GM23338 (cell line): Measurements from ENCODE around the gene ADCYAP1R1.

Experiments used
- EZH2 ChIP-seq: fragments of 200-600 bp; sonication (generic); IDR thresholded peaks from one replicate; pipeline ENCODE4 v1.8.0; 2017; ENCODE audit warnings: antibody characterized with exemption, mild to moderate bottlenecking, low read depth; ENCODE audit not compliant: unreplicated experiment
- EZH2phosphoT487 ChIP-seq: fragments of 200-600 bp; sonication (generic); IDR thresholded peaks from one replicate; pipeline ENCODE4 v1.8.1; 2018; ENCODE audit warnings: antibody characterized with exemption; ENCODE audit not compliant: unreplicated experiment
- NANOG ChIP-seq: IDR thresholded peaks from 2 replicates; pipeline ENCODE4 v1.6.1; 2016; ENCODE audit warnings: antibody characterized with exemption, borderline replicate concordance
- POLR2AphosphoS5 ChIP-seq: IDR thresholded peaks from 2 replicates; pipeline ENCODE4 v1.6.1; 2016; ENCODE audit warnings: antibody characterized with exemption, low read depth
- ZNF114 ChIP-seq: fragments of 250-450 bp; sonication (Bioruptor Pico); IDR thresholded peaks from 2 replicates; pipeline ENCODE4 v1.5.0; 2020; ENCODE audit warnings: mild to moderate bottlenecking, moderate library complexity
- TF ChIP-seq, protein P1 (sequence below), 2 experiments: fragments of 200-600 bp in 1 of 2; sonication (generic) in 1 of 2; conservative IDR thresholded peaks; 2 replicates each; pipeline versions ENCODE4 v1.5.1 to v1.6.1; 2016 to 2017; ENCODE audit warnings: antibody characterized with exemption in 2 of 2, low read depth in 2 of 2, mild to moderate bottlenecking in 2 of 2, moderate library complexity in 1 of 2
- TF ChIP-seq, protein P2 (sequence below): fragments of 250-450 bp; sonication (Bioruptor Pico); IDR thresholded peaks from 2 replicates; pipeline ENCODE4 v1.5.0; 2020; ENCODE audit warnings: mild to moderate bottlenecking, moderate library complexity
- TF ChIP-seq, protein P3 (sequence below): IDR thresholded peaks from one replicate; pipeline ENCODE4 v1.6.1; 2018; ENCODE audit warnings: antibody characterized with exemption; ENCODE audit not compliant: unreplicated experiment

DNA sequence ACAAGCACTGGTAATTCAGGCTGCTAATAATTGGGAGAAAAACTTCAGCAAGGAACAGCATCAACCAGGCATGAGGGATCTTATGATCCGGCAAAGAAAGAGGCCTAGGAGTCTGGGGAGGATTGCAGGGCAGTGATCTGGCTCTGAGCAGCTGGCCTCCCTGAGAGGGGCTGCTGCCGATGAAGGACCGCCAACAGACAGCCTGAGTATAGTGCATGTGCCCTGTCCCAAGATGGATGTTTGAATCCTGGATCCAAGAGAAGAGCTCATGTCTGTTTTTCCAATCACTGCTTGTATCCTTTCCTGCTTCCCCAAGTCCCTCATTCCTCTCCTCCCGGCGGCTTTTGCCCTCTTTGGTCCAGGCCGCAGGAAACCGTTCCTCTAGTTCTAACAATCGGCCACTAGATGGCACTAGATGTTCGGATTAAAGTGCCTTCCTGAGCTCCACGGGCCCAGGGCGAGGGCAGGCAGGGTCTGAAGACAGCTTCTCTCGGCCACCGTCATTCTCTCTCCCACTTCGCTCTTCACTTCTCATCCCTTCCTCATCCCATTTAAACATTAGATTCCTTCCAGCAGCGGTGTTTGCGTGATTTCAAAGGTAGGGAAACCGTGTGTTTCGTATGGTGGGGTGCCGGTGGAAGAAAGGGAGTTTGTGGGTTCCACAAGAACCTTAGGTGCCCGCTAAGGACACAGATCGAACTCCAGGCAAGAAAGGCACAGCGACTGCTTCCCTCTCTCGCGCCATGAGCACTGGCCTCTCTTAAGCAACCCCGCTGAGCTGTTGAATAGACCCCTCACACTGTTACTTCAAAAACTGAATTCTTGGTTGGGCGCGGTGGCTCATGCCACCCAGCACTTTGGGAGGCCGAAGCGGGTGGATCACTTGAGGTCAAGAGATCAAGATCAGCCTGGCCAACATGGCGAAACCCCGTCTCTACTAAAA is 82.4 kb downstream of the ADCYAP1R1 start:
- TF ChIP-seq, protein P1, sequence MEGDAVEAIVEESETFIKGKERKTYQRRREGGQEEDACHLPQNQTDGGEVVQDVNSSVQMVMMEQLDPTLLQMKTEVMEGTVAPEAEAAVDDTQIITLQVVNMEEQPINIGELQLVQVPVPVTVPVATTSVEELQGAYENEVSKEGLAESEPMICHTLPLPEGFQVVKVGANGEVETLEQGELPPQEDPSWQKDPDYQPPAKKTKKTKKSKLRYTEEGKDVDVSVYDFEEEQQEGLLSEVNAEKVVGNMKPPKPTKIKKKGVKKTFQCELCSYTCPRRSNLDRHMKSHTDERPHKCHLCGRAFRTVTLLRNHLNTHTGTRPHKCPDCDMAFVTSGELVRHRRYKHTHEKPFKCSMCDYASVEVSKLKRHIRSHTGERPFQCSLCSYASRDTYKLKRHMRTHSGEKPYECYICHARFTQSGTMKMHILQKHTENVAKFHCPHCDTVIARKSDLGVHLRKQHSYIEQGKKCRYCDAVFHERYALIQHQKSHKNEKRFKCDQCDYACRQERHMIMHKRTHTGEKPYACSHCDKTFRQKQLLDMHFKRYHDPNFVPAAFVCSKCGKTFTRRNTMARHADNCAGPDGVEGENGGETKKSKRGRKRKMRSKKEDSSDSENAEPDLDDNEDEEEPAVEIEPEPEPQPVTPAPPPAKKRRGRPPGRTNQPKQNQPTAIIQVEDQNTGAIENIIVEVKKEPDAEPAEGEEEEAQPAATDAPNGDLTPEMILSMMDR (conservative IDR thresholded peaks at IDR 0.05; ENCODE audit: low read depth in 2 of 2): peak; percentile 87 to 93
- TF ChIP-seq, protein P2, sequence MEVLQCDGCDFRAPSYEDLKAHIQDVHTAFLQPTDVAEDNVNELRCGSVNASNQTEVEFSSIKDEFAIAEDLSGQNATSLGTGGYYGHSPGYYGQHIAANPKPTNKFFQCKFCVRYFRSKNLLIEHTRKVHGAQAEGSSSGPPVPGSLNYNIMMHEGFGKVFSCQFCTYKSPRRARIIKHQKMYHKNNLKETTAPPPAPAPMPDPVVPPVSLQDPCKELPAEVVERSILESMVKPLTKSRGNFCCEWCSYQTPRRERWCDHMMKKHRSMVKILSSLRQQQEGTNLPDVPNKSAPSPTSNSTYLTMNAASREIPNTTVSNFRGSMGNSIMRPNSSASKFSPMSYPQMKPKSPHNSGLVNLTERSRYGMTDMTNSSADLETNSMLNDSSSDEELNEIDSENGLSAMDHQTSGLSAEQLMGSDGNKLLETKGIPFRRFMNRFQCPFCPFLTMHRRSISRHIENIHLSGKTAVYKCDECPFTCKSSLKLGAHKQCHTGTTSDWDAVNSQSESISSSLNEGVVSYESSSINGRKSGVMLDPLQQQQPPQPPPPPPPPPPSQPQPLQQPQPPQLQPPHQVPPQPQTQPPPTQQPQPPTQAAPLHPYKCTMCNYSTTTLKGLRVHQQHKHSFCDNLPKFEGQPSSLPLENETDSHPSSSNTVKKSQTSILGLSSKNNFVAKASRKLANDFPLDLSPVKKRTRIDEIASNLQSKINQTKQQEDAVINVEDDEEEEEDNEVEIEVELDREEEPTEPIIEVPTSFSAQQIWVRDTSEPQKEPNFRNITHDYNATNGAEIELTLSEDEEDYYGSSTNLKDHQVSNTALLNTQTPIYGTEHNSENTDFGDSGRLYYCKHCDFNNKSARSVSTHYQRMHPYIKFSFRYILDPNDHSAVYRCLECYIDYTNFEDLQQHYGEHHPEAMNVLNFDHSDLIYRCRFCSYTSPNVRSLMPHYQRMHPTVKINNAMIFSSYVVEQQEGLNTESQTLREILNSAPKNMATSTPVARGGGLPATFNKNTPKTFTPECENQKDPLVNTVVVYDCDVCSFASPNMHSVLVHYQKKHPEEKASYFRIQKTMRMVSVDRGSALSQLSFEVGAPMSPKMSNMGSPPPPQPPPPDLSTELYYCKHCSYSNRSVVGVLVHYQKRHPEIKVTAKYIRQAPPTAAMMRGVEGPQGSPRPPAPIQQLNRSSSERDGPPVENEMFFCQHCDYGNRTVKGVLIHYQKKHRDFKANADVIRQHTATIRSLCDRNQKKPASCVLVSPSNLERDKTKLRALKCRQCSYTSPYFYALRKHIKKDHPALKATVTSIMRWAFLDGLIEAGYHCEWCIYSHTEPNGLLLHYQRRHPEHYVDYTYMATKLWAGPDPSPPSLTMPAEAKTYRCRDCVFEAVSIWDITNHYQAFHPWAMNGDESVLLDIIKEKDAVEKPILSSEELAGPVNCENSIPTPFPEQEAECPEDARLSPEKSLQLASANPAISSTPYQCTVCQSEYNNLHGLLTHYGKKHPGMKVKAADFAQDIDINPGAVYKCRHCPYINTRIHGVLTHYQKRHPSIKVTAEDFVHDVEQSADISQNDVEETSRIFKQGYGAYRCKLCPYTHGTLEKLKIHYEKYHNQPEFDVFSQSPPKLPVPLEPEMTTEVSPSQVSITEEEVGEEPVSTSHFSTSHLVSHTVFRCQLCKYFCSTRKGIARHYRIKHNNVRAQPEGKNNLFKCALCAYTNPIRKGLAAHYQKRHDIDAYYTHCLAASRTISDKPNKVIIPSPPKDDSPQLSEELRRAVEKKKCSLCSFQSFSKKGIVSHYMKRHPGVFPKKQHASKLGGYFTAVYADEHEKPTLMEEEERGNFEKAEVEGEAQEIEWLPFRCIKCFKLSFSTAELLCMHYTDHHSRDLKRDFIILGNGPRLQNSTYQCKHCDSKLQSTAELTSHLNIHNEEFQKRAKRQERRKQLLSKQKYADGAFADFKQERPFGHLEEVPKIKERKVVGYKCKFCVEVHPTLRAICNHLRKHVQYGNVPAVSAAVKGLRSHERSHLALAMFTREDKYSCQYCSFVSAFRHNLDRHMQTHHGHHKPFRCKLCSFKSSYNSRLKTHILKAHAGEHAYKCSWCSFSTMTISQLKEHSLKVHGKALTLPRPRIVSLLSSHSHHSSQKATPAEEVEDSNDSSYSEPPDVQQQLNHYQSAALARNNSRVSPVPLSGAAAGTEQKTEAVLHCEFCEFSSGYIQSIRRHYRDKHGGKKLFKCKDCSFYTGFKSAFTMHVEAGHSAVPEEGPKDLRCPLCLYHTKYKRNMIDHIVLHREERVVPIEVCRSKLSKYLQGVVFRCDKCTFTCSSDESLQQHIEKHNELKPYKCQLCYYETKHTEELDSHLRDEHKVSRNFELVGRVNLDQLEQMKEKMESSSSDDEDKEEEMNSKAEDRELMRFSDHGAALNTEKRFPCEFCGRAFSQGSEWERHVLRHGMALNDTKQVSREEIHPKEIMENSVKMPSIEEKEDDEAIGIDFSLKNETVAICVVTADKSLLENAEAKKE (CRISPR knock-in tag): no peak
- TF ChIP-seq ZNF114: no peak
- TF ChIP-seq NANOG: no peak
- no peak for TF ChIP-seq EZH2
- no peak for TF ChIP-seq EZH2phosphoT487
- no peak for TF ChIP-seq POLR2AphosphoS5
- TF ChIP-seq, protein P3, sequence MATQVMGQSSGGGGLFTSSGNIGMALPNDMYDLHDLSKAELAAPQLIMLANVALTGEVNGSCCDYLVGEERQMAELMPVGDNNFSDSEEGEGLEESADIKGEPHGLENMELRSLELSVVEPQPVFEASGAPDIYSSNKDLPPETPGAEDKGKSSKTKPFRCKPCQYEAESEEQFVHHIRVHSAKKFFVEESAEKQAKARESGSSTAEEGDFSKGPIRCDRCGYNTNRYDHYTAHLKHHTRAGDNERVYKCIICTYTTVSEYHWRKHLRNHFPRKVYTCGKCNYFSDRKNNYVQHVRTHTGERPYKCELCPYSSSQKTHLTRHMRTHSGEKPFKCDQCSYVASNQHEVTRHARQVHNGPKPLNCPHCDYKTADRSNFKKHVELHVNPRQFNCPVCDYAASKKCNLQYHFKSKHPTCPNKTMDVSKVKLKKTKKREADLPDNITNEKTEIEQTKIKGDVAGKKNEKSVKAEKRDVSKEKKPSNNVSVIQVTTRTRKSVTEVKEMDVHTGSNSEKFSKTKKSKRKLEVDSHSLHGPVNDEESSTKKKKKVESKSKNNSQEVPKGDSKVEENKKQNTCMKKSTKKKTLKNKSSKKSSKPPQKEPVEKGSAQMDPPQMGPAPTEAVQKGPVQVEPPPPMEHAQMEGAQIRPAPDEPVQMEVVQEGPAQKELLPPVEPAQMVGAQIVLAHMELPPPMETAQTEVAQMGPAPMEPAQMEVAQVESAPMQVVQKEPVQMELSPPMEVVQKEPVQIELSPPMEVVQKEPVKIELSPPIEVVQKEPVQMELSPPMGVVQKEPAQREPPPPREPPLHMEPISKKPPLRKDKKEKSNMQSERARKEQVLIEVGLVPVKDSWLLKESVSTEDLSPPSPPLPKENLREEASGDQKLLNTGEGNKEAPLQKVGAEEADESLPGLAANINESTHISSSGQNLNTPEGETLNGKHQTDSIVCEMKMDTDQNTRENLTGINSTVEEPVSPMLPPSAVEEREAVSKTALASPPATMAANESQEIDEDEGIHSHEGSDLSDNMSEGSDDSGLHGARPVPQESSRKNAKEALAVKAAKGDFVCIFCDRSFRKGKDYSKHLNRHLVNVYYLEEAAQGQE: no peak
